HEK293 (cell line): ENCODE results near the gene STUB1.

Source experiments
- REPIN1 ChIP-seq: fragments of 450-650 bp; formaldehyde crosslinking; IDR thresholded peaks from 2 replicates; pipeline ENCODE4 v1.5.1; 2017; ENCODE audit warnings: missing biosample characterization, missing genetic modification characterization, low read depth
- SETDB1 ChIP-seq: IDR thresholded peaks from one replicate; pipeline ENCODE4 v1.6.1; 2017; ENCODE audit warnings: mild to moderate bottlenecking, low read length, moderate library complexity, mixed read lengths; ENCODE audit not compliant: insufficient read length
- ZNF184 ChIP-seq: fragments of 450-650 bp; IDR thresholded peaks from 2 replicates; pipeline ENCODE4 v1.5.1; 2018; ENCODE audit warnings: missing biosample characterization, mild to moderate bottlenecking, missing genetic modification characterization
- ZNF514 ChIP-seq: fragments of 450-650 bp; formaldehyde crosslinking; IDR thresholded peaks from 2 replicates; pipeline ENCODE4 v1.5.1; 2016; ENCODE audit warnings: missing biosample characterization, missing genetic modification characterization
- TF ChIP-seq, protein P1 (sequence below): fragments of 450-650 bp; formaldehyde crosslinking; IDR thresholded peaks from 2 replicates; pipeline ENCODE4 v1.5.1; 2016; ENCODE audit warnings: missing biosample characterization, missing genetic modification characterization, low read depth

DNA sequence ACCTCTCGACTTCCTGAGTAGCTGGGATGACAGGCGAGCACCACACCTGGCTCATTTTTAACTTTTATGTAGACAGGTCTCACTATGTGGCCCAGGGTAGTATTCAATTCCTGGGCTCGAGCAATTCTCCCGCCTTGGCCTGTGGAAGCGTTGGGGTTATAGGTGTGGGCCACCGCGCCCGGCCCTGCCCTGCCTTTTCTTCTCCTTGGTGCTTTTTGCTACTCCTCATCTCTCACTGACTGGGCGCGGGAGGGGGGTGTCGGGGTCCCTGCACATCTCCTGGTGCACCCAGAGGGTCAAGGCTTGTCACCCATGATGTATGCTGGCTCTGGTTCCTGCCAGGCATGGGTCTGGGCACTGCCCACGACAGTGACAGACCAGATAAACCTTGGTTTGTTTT, 35.7 kb upstream of the STUB1 start:
- TF ChIP-seq SETDB1 (no peak), REPIN1 (tag by site-specific recombination) (no peak), ZNF514 (no peak), ZNF184 (tag by site-specific recombination) (no peak)
- TF ChIP-seq, protein P1, sequence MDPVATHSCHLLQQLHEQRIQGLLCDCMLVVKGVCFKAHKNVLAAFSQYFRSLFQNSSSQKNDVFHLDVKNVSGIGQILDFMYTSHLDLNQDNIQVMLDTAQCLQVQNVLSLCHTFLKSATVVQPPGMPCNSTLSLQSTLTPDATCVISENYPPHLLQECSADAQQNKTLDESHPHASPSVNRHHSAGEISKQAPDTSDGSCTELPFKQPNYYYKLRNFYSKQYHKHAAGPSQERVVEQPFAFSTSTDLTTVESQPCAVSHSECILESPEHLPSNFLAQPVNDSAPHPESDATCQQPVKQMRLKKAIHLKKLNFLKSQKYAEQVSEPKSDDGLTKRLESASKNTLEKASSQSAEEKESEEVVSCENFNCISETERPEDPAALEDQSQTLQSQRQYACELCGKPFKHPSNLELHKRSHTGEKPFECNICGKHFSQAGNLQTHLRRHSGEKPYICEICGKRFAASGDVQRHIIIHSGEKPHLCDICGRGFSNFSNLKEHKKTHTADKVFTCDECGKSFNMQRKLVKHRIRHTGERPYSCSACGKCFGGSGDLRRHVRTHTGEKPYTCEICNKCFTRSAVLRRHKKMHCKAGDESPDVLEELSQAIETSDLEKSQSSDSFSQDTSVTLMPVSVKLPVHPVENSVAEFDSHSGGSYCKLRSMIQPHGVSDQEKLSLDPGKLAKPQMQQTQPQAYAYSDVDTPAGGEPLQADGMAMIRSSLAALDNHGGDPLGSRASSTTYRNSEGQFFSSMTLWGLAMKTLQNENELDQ (tag by site-specific recombination): no peak
